Measurements from ENCODE around the gene AVPR2.

Gene AVPR2

GRCh38 chrX:153920546-153920945 lies 16.1 kb downstream of the AVPR2 start:
- no peak for DNase-seq

- DNase-seq: no peak
Observed at GRCh38 chrX:153921070-153921469, 16.6 kb downstream of the AVPR2 start.

DNA sequence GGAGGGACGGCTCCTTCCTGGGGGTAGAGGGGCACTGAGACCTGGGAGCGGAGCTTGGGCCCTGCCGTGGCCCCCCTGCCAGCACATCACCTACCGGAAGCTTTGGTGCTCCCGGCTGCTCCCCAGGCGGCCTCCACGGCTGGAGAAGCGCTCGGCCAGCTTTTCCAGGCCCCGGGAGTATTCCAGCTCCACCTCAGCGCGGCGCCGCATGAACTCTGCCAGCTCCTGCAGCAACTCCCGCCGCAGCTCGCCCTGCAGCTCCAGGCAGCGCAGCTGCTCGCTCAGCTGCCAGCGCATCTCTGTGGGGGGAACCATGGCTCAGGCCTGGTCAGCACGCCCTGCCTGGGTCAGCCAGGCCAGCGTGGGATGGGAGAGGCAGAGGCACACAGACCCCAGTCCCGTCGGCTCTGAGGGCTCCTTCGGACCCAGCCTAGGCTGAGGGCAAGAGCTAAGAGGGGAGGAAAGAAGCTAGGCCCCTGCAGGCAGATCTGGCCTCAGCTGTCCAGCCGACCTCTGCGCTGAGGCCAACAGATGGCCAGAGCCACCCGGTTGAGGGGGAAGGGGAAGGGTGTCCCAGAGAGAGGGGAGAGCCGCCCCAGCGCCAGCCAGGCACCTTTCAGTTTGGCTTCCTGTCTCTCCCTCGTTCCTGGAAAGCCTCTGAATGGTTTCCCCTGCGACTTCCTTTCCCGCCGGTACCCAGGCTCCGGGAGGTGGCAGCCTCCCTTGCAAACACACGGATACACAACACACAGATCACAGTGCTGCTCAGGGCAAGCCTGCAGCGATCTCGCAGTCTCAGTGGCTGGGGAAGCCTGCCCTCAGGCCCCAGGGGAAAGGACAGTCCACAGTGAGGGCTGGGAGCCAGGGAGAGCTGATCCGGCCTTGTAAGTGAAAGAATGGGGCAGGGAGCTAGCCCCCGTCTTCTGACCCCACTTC lies 17.3 kb downstream of the AVPR2 start:
- no peak for DNase-seq

- DNase-seq: no peak
Observed at GRCh38 chrX:153922932-153923857, 18.7 kb downstream of the AVPR2 start.

GRCh38 chrX:153924149-153924861 lies 19.8 kb downstream of the AVPR2 start:
- DNase-seq: peak; percentile 50

DNA sequence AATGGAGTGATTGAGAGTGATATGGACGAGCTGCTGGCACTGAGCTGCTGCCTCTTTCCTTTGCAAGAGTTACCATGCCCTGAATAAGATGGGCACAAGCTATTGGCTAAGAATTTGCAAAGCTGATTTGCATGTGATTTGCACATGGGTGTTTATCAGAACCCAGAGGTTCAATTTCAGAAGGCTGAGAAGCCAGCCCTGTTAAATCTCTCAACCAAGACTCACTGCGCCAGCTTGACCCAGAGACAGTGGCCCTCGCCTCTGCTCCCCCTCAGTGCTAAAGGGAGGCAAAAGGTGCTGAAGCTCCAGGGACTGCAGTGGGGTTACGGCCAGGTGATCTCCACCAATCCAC lies 20.9 kb downstream of the AVPR2 start:
- DNase-seq: no peak

DNA sequence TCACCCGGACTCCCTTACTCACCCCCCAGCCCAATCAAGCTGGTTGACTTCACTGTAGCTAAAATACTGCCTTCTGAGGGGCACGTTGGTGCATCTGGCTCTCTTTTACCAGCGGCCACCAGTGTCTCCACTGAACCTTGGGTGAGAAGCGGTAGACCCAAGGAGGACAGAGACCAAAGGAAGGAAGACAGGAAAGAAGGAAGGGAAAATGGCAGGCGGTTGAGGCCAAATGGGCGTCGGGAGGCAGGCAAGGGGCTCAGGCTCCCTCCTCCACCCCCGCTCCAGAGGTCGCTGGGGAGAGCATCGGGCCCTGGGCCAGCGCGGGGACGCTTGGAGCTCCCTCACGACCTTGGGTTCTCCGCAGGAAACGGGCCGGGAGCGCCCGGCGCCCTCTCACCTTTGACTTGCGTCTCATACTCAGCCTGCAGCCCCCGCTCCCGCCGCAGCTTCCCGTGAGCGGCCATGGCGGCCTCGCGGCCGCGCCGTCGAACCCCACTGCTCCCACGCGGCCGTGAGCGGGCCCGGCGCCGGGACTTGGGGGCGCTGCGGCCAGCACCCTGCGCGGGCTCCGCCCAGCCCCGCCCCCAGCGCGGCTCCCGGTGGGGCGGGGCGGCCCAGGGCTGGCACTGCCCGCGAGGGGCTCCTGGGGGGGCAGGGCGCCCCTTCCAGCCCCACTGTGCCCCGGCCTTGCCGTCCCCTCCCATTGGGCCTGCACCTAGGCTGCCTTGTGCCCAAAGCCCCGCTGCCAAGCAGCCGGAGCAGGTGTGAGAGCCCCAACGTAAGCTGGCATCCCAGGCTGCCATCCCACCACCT lies 21.5 kb downstream of the AVPR2 start, which contains the start of gene ARHGAP4:
Gene ARHGAP4 (minus strand): TSS at position 526 of the 813 bp plus-strand sequence. CDS start 62 bp downstream, at position 464.
- DNase-seq: no peak

DNA sequence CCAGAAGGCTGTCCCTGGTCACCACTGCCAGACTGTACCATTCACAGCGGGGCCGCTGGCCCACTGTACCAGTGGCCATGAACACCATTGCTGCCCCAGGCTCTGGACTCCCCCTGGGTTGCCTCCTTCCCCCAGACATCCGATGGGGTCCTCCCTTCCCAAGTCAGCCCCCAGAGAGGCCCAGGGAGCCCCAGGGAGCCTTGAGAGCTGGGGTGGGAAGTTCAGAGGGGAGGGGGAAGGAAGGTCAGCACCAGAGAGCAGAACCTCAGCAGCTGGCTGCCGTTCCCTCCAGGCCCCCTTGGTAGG lies 22.0 kb downstream of the AVPR2 start:
- no peak for DNase-seq

- DNase-seq: peak; percentile 60
Observed at GRCh38 chrX:153926858-153927671, 22.6 kb downstream of the AVPR2 start.

DNA sequence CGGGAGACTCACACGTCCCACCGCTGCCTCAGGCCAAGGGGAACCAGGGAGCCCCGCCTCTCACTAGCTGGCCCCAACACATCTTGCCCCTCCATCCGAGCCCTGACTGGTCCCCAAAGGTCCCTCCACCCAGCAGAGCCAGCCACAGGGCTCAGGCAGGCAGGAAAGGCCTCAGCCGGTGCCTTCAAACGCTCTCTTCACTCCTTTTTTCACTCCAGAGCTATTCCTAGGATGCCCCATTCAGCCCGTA lies 23.1 kb downstream of the AVPR2 start:
- no peak for DNase-seq

DNA sequence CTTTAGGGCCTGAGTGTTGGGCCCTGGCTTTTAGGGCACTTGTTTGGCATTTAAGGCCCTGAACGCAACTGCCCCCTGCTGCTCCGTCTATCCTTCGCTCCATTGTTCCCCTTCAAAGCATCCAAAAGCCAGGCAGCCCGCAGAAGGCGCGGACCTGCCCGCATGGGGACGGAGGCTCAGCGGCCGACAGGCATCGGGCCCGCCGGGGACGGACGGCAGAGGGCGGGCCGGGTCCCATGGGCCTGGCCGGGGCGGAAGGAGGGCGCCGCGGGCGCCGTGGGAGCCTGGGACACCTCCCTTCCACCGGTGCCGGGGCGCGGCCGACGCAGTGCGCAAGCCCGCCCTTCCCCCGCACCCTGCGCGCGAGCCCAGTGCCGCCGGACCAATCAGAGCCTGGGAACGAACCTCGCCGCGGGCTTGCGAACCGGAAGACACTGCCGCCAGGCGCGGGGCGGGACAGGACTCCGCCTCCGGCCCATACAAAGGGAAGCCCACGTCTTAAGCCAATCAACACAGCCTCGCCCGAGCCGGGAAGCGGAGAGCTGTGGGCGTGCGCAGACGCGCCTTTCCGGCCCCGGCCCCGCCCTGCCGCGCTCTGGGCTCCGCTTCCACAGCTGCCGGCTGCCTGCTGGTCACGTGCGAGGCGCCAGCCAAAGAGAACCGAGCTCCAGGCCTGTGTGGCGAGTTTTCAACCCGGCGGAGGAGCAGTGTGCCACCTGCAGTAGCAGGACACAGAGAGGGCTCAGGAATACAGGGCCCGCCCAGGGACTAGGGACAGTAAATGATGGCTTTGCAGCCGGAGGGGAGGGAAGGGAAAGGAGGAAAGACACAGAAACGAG lies 23.7 kb downstream of the AVPR2 start:
- DNase-seq: peak; percentile 97

DNA sequence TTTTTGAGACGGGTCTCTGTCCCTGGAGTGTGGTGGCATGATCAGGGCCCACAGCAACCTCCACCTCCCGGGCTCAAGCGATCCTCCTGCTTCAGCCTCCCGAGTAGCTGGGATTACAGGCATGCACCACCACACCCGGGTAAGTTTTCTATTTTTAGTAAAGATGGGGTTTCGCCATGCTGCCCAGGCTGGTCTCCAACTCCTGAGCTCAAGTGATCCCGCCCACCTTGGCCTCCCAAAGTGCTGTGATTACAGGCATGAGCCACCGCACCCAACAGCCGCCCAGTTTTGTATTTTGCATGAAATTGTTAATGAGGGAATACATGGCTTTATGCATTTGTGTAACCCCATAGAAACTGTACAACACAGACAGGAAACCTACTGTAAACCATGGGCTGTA lies 24.4 kb downstream of the AVPR2 start:
- DNase-seq: no peak

GRCh38 chrX:153929576-153929975 lies 25.1 kb downstream of the AVPR2 start:
- no peak for DNase-seq

GRCh38 chrX:153930011-153930910 lies 25.8 kb downstream of the AVPR2 start:
- no peak for DNase-seq

DNA sequence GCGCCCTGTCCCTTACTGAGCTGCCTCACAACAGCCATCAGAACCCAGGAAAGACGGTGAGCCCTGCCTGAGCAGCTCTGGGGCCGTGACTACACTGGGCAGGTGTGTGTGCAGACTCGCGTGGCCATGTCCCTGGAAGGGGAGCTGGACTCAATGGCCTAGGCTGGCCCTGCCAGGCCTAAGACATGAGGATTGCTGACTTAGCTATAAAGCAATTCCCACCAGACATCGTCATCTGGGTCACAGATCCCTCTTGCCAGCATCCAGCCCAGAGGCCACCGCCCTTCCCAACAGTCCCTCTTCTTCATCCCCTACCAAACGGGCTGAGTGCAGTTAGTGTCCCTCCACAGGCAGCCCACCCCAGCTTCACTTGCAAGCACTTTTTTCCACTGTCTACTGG lies 26.7 kb downstream of the AVPR2 start:
- DNase-seq: no peak

GRCh38 chrX:153931748-153932147 lies 27.3 kb downstream of the AVPR2 start:
- no peak for DNase-seq

DNA sequence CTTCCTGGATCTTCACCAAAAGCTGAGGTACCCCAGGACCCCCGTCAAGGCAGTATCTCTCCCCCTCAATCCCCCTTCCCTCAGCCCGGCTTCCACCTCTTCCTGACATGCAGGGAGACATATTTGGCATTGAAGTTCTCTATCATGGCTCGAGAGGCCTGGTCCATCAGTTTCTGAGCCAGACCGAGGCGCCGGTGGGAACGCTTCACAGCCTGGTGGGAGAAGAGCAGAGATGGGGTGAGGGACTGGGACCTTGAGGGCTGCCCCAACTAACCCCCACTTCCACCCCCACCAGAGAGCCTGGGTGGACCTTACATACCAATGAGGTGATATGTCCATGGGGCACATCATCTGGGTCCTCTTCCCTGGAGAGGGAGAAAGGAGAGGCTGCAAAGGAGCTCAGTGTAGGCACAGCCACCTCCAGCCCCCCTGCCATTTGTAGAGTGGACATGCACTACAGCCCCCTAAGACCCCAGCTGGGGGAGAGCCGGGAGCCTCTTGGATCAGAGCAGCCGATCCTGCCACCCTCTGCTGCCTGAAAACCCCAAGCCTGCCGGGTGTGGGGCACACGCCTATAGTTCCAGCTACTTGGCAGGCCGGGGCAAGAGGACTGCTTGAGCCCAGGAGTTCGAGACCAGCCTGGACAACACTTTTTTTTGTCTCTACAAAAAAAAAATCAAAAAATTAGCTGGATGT lies 27.9 kb downstream of the AVPR2 start:
- no peak for DNase-seq

- DNase-seq: no peak
Observed at GRCh38 chrX:153933748-153934147, 29.3 kb downstream of the AVPR2 start.

DNA sequence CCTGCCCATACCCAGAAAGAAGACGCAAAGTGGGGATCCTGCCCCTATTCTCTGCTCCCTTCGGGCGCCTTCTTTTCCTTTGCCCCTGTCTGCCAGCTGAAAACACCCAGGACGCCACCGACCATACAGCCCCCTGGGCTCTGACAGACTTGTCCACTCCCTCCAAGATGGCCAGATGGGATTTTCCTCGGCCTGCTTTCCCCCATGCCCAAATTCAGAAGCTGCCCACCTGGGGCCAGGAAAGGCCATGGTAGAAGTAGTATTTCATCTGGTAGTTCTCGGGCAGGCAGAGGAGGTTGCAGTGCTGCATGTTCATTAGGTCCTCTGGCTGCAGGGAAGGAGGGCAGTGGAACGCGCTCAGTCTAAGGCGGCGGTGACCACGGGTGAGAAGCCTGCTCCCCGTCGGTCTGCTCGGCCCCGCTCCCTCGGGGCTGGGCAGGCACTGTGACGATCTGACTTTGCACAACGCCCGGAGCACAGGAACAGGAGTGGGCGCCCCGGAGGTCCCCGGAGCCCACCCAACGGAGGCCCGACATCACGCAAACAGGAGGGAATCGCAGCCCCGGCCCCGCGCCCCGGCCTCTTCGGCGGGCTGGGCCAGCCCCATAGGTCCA lies 29.8 kb downstream of the AVPR2 start:
- no peak for DNase-seq

Measured in NCI-H1436 treated with DMSO at 0.1 percent for 48 hours (cell line).